ENCODE results near the gene USP40. TPM values are rescaled to one million over a fixed set of nuclear protein-coding genes. Genes with fewer than 3 reads are reported as not detected.

Gene USP40
- total and polyA plus RNA-seq, 10 of the 15 experiments (the other 5 are each of a cell fraction or from before 2014, with no cell fraction given): 3.4 to 20.8 (median 15.2) TPM

DNA sequence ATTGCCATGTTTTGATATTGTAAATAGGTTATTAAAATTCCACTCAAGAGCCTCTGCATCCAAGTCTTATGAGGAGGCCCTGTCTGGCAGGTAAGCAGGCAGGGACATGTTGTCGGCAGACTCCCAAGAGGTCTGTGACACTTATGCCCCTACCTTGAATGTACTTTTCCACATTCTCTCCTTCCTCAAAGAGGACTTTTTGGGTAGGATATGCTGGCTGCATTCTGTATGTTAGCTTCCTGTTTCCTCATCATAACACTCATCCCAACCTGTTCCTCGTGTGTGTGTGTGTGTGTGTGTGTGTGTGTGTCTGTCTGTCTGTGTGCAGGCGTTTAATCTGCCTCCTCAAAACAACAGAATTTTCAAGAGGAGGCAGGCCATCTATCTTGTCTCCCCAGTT lies 75.3 kb downstream of the USP40 start:
- Histone ChIP-seq H2AFZ (ENCODE audit: control insufficient read depth, low read depth, low read length) (no peak overlapping the region), H3K27me3 (replicated peaks in 1 of 2; ENCODE audit: control insufficient read depth in 2 of 2, insufficient read depth in 2 of 2, low read length in 1 of 2) (no peaks in the 10 kb centered on the region), H3K4me1 (ENCODE audit: control insufficient read depth, insufficient read depth, low read length) (no peaks in the 10 kb centered on the region), H3K4me3 (no peak overlapping the region), H3K36me3 (ENCODE audit: control insufficient read depth in 2 of 2, insufficient read depth in 2 of 2, low read length in 1 of 2) (peaks cover 0 to 10% of the 10 kb centered on the region in 2 experiments; a peak in 2 of 4 replicates), H3K9ac (ENCODE audit: control insufficient read depth, insufficient read depth, low read length) (no peak overlapping the region), H3K79me2 (ENCODE audit: control insufficient read depth, insufficient read depth, low read length) (no peaks in the 10 kb centered on the region), H3K27ac (ENCODE audit: control insufficient read depth, insufficient read depth) (no peak overlapping the region), H3K4me2 (ENCODE audit: control insufficient read depth, insufficient read depth) (no peak overlapping the region), H3K9me3 (replicated peaks; ENCODE audit: control insufficient read depth, insufficient read depth, low read length) (no peaks in the 10 kb centered on the region), H4K20me1 (ENCODE audit: control insufficient read depth, insufficient read depth) (no peaks in the 10 kb centered on the region)
- ChIA-PET POLR2A (no interaction called here), CTCF (no interaction called here), RAD21 (ENCODE audit: unreplicated experiment) (no interaction called here), SMC1A (ENCODE audit: uncharacterized antibody, unreplicated experiment) (no interaction called here)
- in situ Hi-C loops (cut with MboI): no loop called here
- ATAC-seq (no peak), DNase-seq (ENCODE audit: low read depth, low spot score) (no peak), FAIRE-seq (no peak)
- no peak for TF ChIP-seq RELA (IDR thresholded peaks at IDR 0.05; ENCODE audit: borderline replicate concordance, partially characterized antibody)
- no peak for TF ChIP-seq NFIC (IDR thresholded peaks at IDR 0.05; ENCODE audit: low read depth, low read length)
- TF ChIP-seq, protein P1, sequence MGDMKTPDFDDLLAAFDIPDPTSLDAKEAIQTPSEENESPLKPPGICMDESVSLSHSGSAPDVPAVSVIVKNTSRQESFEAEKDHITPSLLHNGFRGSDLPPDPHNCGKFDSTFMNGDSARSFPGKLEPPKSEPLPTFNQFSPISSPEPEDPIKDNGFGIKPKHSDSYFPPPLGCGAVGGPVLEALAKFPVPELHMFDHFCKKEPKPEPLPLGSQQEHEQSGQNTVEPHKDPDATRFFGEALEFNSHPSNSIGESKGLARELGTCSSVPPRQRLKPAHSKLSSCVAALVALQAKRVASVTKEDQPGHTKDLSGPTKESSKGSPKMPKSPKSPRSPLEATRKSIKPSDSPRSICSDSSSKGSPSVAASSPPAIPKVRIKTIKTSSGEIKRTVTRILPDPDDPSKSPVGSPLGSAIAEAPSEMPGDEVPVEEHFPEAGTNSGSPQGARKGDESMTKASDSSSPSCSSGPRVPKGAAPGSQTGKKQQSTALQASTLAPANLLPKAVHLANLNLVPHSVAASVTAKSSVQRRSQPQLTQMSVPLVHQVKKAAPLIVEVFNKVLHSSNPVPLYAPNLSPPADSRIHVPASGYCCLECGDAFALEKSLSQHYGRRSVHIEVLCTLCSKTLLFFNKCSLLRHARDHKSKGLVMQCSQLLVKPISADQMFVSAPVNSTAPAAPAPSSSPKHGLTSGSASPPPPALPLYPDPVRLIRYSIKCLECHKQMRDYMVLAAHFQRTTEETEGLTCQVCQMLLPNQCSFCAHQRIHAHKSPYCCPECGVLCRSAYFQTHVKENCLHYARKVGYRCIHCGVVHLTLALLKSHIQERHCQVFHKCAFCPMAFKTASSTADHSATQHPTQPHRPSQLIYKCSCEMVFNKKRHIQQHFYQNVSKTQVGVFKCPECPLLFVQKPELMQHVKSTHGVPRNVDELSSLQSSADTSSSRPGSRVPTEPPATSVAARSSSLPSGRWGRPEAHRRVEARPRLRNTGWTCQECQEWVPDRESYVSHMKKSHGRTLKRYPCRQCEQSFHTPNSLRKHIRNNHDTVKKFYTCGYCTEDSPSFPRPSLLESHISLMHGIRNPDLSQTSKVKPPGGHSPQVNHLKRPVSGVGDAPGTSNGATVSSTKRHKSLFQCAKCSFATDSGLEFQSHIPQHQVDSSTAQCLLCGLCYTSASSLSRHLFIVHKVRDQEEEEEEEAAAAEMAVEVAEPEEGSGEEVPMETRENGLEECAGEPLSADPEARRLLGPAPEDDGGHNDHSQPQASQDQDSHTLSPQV (IDR thresholded peaks at IDR 0.05): no peak
- no peak for TF ChIP-seq MTA2 (IDR thresholded peaks at IDR 0.05; ENCODE audit: low read depth)
- TF ChIP-seq, protein P2, sequence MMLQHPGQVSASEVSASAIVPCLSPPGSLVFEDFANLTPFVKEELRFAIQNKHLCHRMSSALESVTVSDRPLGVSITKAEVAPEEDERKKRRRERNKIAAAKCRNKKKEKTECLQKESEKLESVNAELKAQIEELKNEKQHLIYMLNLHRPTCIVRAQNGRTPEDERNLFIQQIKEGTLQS (IDR thresholded peaks at IDR 0.05; ENCODE audit: borderline replicate concordance, extremely low read depth, low read depth, low read length): no peak
- TF ChIP-seq HDAC2 (IDR thresholded peaks at IDR 0.05): no peak
- no peak for TF ChIP-seq ETV6 (conservative IDR thresholded peaks at IDR 0.05 in 1 of 2, IDR thresholded peaks at IDR 0.05 in 1 of 2; ENCODE audit: borderline replicate concordance in 1 of 2, low read depth in 1 of 2)
- TF ChIP-seq ZNF207 (IDR thresholded peaks at IDR 0.05; ENCODE audit: borderline replicate concordance): no peak
- no peak for TF ChIP-seq TBL1XR1 (IDR thresholded peaks at IDR 0.05; ENCODE audit: low read depth, low read length)
- no peak for TF ChIP-seq SREBF1 (IDR thresholded peaks at IDR 0.05; ENCODE audit: low read length)
- BruUV-seq (replicated peaks): no TSS peak
- WGBS (ENCODE audit: insufficient coverage, insufficient replicate concordance, low lambda C conversion rate, missing lambda C conversion rate): 67% methylated on average over 3 of the region's 3 CpGs
- intact Hi-C loops (cut with micrococcal nuclease; ENCODE audit: unreplicated experiment): no loop called here

All from GM12878 (cell line).